NCI-H510A treated with DMSO at 0.1 percent for 48 hours (cell line): Measurements from ENCODE around the gene SHANK1.

ENCODE experiments used
- DNase-seq: peaks from one replicate; lab custom pipeline; 2025; lab: John Stamatoyannopoulos, UW

SHANK1 gene

GRCh38 chr19:50728084-50728737 is 8.6 kb upstream of the SHANK1 start:
- no peak for DNase-seq

DNA sequence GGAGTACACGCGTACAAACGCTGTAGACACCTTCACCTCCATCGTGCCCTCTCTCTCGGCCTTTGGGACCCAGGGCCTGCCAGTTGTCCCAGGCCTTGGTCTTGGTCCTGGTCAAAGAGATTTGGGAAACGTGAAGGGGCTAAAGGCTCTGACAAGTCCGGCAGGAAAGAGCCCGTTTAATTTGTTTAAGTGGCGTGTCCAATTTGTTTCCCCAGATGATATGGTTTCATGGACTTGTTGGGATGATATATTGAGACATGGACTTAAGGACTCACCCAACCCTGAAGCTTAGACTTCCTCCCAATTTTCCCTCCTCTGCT is 6.3 kb upstream of the SHANK1 start:
- DNase-seq: no peak

- no peak for DNase-seq
Observed at GRCh38 chr19:50725218-50725910, 5.8 kb upstream of the SHANK1 start.

GRCh38 chr19:50724522-50725217 is 5.1 kb upstream of the SHANK1 start:
- DNase-seq: no peak

GRCh38 chr19:50723735-50724521 is 4.3 kb upstream of the SHANK1 start:
- DNase-seq: no peak

DNA sequence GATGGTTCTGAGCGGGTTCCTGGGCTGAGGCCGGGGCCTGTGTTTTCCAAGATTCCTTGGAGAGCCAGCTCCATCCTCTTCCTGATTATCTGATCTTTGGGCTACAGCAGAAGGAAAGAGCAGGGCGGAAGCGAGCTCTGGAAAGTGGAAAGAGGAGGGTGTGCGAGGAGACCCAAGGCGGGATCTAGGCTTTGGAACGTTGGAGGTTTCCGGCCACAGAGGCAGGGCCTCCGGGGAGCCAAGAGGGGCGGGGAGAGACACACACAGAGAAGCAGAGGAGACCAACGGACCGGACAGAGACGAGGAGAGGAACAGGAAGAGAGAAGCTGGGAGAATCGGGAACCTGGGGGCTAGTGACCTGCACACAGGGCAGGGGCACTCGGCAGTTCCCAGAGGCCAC is 3.5 kb upstream of the SHANK1 start, which contains the start of gene CLEC11A:
Gene CLEC11A, plus strand, starts transcription at position 296 of the 400 bp plus-strand sequence. CDS start 162 bp downstream, outside the sequence.
- DNase-seq: no peak

DNA sequence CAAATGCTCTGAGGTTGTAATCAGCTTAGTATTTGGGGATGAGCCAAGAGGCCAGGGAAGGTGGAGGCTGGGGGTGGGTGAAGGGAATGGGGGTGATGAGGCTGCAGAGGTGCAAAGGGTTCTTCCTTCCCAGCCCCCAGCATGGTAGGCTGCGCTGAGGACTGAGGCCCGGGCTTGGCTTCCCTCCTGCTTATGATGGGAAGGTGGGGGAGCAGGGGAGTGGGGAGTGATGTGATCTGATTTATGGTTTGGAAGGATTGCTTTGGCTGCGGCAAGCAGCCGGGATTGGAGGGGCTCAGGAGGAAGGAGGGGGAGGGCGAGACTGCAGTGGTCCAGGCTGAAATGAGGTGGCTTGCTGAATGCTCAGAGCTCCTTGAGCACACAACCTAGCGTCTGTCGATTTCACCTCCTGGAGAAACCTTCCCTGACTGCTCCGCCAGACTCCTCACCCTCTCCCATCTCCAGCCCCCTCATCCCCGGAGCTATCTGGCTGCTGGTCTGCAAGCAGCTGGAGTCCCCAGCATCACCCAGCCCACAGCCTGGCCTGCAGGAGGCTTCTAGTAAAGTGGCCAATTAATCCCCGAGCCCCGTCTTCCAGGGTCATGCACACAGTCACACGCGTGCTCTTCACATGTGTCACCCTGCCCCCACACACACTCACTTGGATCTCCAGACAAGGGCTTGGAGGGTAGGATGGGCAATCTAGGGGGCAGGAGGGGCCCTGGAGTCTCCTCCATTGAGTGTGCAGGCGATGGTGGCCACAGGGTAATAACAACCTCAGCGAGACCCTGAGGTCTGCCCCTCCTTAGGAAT is 2.8 kb upstream of the SHANK1 start:
- no peak for DNase-seq

GRCh38 chr19:50721441-50722137 is 2.0 kb upstream of the SHANK1 start:
- no peak for DNase-seq

DNA sequence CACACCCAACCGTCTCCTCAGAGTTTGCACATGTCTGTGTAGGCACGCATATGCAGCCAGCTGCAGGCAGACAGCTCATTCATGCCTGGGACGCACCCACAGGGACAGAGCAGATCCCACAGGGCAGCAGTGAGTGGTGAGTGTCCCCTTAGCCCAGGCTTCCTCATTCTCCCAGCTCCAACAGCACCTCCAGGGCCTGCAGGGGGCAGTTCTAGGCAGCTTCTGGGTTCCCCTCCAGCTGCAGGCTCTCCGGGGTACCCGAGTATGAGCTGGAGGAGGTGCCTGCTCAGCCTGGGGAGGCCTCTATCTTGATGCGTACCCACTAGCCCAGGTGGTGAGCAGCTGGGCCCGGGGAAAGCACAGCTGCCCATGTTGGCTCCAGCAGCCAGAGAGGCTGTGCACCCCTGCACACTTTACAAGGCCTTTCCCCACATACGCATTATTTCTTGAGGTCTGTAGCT is 1.3 kb upstream of the SHANK1 start:
- DNase-seq: no peak

GRCh38 chr19:50720181-50720920 is 749 bp upstream of the SHANK1 start:
- no peak for DNase-seq

- no peak for DNase-seq
Observed at GRCh38 chr19:50719119-50719435, 525 bp downstream of the SHANK1 start.

GRCh38 chr19:50718255-50719118 is 1.1 kb downstream of the SHANK1 start:
- no peak for DNase-seq

- DNase-seq: no peak
Observed at GRCh38 chr19:50717891-50718254, 1.7 kb downstream of the SHANK1 start.

- DNase-seq: no peak
Observed at GRCh38 chr19:50717026-50717723, 2.4 kb downstream of the SHANK1 start.

GRCh38 chr19:50716178-50717025 is 3.2 kb downstream of the SHANK1 start:
- DNase-seq: no peak

DNA sequence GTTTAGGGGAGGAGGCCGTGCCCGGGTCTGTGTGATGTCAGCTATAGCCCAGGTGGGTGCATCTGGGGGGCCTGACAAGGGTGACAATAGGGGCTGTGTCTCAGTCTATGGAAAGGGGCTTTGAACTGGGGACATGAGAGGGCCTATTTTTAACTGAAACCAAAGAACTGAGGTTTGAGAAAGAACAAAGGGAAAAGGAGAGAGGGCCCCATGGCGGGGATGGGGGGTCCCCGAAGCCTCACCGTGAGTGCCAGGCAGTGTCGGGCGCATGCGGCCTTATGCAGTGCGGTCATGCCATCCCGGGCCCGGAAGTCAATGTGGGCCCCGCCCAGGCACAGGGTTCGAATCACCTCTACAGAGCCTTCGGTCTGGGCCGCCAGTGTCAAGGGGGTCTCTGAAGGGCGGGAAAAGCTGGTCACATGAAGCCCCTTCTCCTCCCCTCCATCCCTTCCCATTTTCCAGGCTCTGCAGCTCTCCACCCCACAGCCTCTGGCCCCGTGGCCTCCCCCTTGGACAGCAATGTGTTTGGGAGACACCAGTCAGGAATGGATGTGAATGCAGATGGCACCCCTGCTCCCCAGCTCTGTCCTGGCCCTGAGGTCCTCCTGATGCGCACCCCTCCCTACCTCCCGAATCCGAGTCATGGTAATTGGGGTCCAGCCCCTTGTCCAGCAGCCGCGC is 5.9 kb downstream of the SHANK1 start:
- no peak for DNase-seq

DNA sequence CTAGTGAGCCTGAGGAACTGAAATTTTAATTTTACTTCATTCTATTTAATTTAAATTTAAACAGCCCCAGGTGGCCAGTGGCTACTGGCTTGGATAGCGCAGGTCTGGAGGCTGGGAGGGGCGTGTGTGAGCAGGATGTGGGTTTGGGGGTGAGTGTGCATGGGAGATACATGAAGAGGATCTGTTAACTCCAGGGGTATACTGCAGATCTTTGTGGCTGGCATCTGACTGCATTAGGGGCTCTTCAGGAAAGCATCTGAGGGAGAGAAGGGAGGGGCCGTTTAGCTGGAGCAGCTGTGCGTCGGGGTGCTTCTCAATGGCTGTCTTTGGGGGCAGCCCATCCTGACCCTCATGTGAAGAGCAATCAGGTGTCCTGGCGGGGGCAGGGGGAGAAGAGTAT is 6.8 kb downstream of the SHANK1 start:
- DNase-seq: no peak
